HepG2 (cell line): ENCODE results near the gene NDUFAF8. TPM values are rescaled to one million over a fixed set of nuclear protein-coding genes. Genes with fewer than 3 reads are reported as not detected.

Experiments
- ARNT ChIP-seq: fragments of 450-650 bp; IDR thresholded peaks from 2 replicates; pipeline ENCODE4 v1.6.1; 2017
- ATF5 ChIP-seq: sonication (generic); formaldehyde crosslinking; IDR thresholded peaks from 2 replicates; pipeline ENCODE4 v1.4.0; 2020; ENCODE audit warnings: mild to moderate bottlenecking, low read depth, missing genetic modification reagents
- CEBPZ ChIP-seq: IDR thresholded peaks from 2 replicates; pipeline ENCODE4 v1.6.1; 2012; ENCODE audit warnings: low read length, improper control_type of control experiment
- CERS6 ChIP-seq: sonication (generic); formaldehyde crosslinking; IDR thresholded peaks from 2 replicates; pipeline ENCODE4 v1.5.0; 2020; ENCODE audit warnings: missing genetic modification reagents
- FIP1L1 ChIP-seq: fragments of 200-400 bp; formaldehyde crosslinking; IDR thresholded peaks from 2 replicates; pipeline ENCODE4 v1.6.1; 2018; ENCODE audit warnings: low read depth, mild to moderate bottlenecking, low read length, moderate library complexity, borderline replicate concordance; ENCODE audit not compliant: insufficient read depth
- JUN ChIP-seq: sonication (generic); formaldehyde crosslinking; IDR thresholded peaks from 2 replicates; pipeline ENCODE4 v1.4.0; 2020; ENCODE audit warnings: mild to moderate bottlenecking, missing genetic modification reagents
- MAF1 ChIP-seq: sonication (generic); formaldehyde crosslinking; IDR thresholded peaks from 2 replicates; pipeline ENCODE4 v1.5.0; 2020; ENCODE audit warnings: missing genetic modification reagents, borderline replicate concordance
- NFATC3 ChIP-seq: sonication (generic); formaldehyde crosslinking; IDR thresholded peaks from 2 replicates; pipeline ENCODE4 v1.5.1; 2020; ENCODE audit warnings: mild to moderate bottlenecking, missing genetic modification reagents
- NFYC ChIP-seq: IDR thresholded peaks from 2 replicates; pipeline ENCODE4 v1.6.1; 2016; ENCODE audit warnings: missing genetic modification reagents, missing compliant biosample characterization
- POGZ ChIP-seq: sonication (generic); formaldehyde crosslinking; IDR thresholded peaks from 2 replicates; pipeline ENCODE4 v1.4.0; 2020; ENCODE audit warnings: mild to moderate bottlenecking, missing genetic modification reagents
- PREB ChIP-seq: sonication (generic); formaldehyde crosslinking; IDR thresholded peaks from 2 replicates; pipeline ENCODE4 v1.4.0; 2020; ENCODE audit warnings: missing genetic modification reagents
- SNAI1 ChIP-seq: sonication (generic); formaldehyde crosslinking; IDR thresholded peaks from 2 replicates; pipeline ENCODE4 v1.5.0; 2020; ENCODE audit warnings: mild to moderate bottlenecking, missing genetic modification reagents, borderline replicate concordance
- ZBTB34 ChIP-seq: sonication (generic); formaldehyde crosslinking; IDR thresholded peaks from 2 replicates; pipeline ENCODE4 v1.8.0; 2022; ENCODE audit warnings: mild to moderate bottlenecking, missing genetic modification reagents
- ZFP91 ChIP-seq: sonication (generic); formaldehyde crosslinking; IDR thresholded peaks from 2 replicates; pipeline ENCODE4 v1.9.0; 2022; ENCODE audit warnings: missing genetic modification reagents, mild to moderate bottlenecking, borderline replicate concordance
- ZNF12 ChIP-seq: sonication (generic); formaldehyde crosslinking; IDR thresholded peaks from 2 replicates; pipeline ENCODE4 v1.5.0; 2020; ENCODE audit warnings: missing genetic modification reagents
- ZNF772 ChIP-seq: sonication (generic); formaldehyde crosslinking; IDR thresholded peaks from 2 replicates; pipeline ENCODE4 v1.5.0; 2020; ENCODE audit warnings: mild to moderate bottlenecking, missing genetic modification reagents
- ZNF781 ChIP-seq: sonication (generic); formaldehyde crosslinking; IDR thresholded peaks from 2 replicates; pipeline ENCODE4 v1.5.1; 2020; ENCODE audit warnings: borderline replicate concordance, mild to moderate bottlenecking, missing genetic modification reagents; ENCODE audit errors: not compliant biosample characterization
- ZSCAN30 ChIP-seq: sonication (generic); formaldehyde crosslinking; IDR thresholded peaks from 2 replicates; pipeline ENCODE4 v1.5.0; 2020; ENCODE audit warnings: mild to moderate bottlenecking, missing genetic modification reagents
- polyA plus RNA-seq, 8 experiments: library from polyadenylated mRNA; depleted of rRNA in 3 of 8; stranded (reverse) in 7 of 8; unstranded in 1 of 8; fragments of >200 nt; fragmentation: Illumina TruSeq in 4 of 8; extraction: Trizol in 4 of 8; gene quantifications; 2 replicates each; pipeline versions ENCODE4 v1.2.1 to v1.2.3, GENCODE V29; 2011 to 2016; ENCODE audit warnings: low read depth in 4 of 8, missing spikeins in 1 of 8, mixed read lengths in 1 of 8; ENCODE audit not compliant: insufficient read depth in 1 of 8
- total RNA-seq, 5 experiments: library from RNA; depleted of rRNA; stranded (reverse); fragments of >200 nt; fragmentation: Illumina TruSeq; extraction: Trizol; gene quantifications; 2 replicates each; pipeline ENCODE4 v1.2.3, GENCODE V29; 2016; ENCODE audit warnings: low read depth in 1 of 5

NDUFAF8 gene
- total and polyA plus RNA-seq, 2 of the 13 experiments (the other 11 are each of a cell fraction or from before 2014, with no cell fraction given): 75.6 to 233 TPM

GRCh38 chr17:81238815-81239713 lies at the start of gene NDUFAF8, which contains the start of gene TEPSIN (continued):
- TF ChIP-seq FIP1L1 (no peak), NFYC (peak; percentile 100), NFATC3 (CRISPR knock-in tag) (no peak), ZBTB34 (CRISPR knock-in tag) (no peak), PREB (CRISPR knock-in tag) (0 out of 2 replicates have a peak, but pooled peaks have one; percentile 63), ZFP91 (CRISPR knock-in tag) (peak; percentile 70; the same call in 1 of the 2 replicates), ZNF781 (CRISPR knock-in tag) (no peak), ZNF12 (CRISPR knock-in tag) (peak; percentile 5), POGZ (CRISPR knock-in tag) (peak; percentile 48; the same call in 1 of the 2 replicates), ARNT (no peak), JUN (no peak), ZSCAN30 (no peak), CEBPZ (peak; percentile 89), ZNF772 (CRISPR knock-in tag) (no peak), SNAI1 (CRISPR knock-in tag) (0 out of 2 replicates have a peak, but pooled peaks have one; percentile 53), MAF1 (no peak), ATF5 (no peak), CERS6 (CRISPR knock-in tag) (no peak)
